ENCODE results near the gene ZBTB26. TPM values are rescaled to one million over a fixed set of nuclear protein-coding genes. Genes with fewer than 3 reads are reported as not detected.

Gene ZBTB26
- polyA plus RNA-seq, 2 of the 4 experiments (the other 2 are of a cell fraction), result 3.6 to 9.0 TPM

- no peak for ATAC-seq
- Histone ChIP-seq H3K27ac (no peak overlapping the region), H3K4me2 (no peak overlapping the region), H3K9me3 (no peaks in the 10 kb centered on the region), H3K4me1 (peaks cover 32% of the 10 kb centered on the region), H3K4me3 (no peak overlapping the region)
- 83% methylated on average over 3 of the region's 3 CpGs for WGBS (ENCODE audit: missing lambda C conversion rate)
- no peak for FAIRE-seq
- POLR2A ChIA-PET, result no interaction called here
- DNase-seq (ENCODE audit: low read depth in 1 of 2, low spot score in 1 of 2), result no peak
- CTCF ChIA-PET, result no interaction called here
- TF ChIP-seq MAFK (IDR thresholded peaks at IDR 0.05; ENCODE audit: partially characterized antibody) (peak; percentile 32), FOXS1 (CRISPR knock-in tag; IDR thresholded peaks at IDR 0.05) (no peak)
These were observed 19.0 kb upstream of the ZBTB26 start for GRCh38 chr9:122950263-122950662.

DNA sequence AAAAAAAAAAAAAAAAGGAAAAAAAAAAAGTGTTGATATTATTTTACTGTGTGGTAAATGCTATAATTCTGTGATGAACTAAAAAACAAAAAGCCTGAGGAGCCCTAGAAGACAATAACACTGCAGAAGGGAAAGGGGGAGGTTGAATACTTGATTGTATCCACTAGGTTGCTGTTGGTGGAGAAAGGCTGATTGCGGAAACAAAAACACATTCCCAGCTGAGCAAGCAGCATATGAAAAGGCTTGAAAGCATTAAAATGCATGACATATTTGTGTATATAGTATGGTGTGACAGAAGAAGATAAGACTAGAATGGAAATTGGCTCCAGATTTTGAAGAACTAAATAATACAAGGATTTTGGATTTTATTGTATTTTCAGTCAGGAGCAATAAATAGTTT is 18.4 kb upstream of the ZBTB26 start:
- Histone ChIP-seq H3K27ac (no peak overlapping the region), H3K4me1 (peaks cover 29% of the 10 kb centered on the region), H3K4me2 (no peak overlapping the region), H3K4me3 (no peak overlapping the region), H3K9me3 (no peaks in the 10 kb centered on the region)
- CTCF ChIA-PET, result interaction anchor here (0.8 kb wide), 1 partner anchor 41 kb away, joined by 4 read pairs; no protein-coding TSS in a partner anchor
- WGBS (ENCODE audit: missing lambda C conversion rate), result 92% methylated on average over 1 of the region's 1 CpG
- no peak for FAIRE-seq
- no peak for ATAC-seq
- TF ChIP-seq FOSB (CRISPR knock-in tag; IDR thresholded peaks at IDR 0.05) (no peak), MYC (IDR thresholded peaks at IDR 0.05; ENCODE audit: borderline replicate concordance, low read length) (no peak), HDAC2 (IDR thresholded peaks at IDR 0.05) (no peak), ESRRA (IDR thresholded peaks at IDR 0.05; ENCODE audit: borderline replicate concordance, low read length) (no peak), RNF2 (IDR thresholded peaks at IDR 0.05; ENCODE audit: borderline replicate concordance, low read depth) (no peak), KDM1A (IDR thresholded peaks at IDR 0.05; ENCODE audit: low read depth) (no peak), ZFP36 (IDR thresholded peaks at IDR 0.05; ENCODE audit: borderline replicate concordance, partially characterized antibody) (no peak), CHD4 (IDR thresholded peaks at IDR 0.05; ENCODE audit: borderline replicate concordance) (no peak), NPAS2 (CRISPR knock-in tag; IDR thresholded peaks at IDR 0.05; ENCODE audit: borderline replicate concordance) (no peak), HOXB13 (CRISPR knock-in tag; IDR thresholded peaks at IDR 0.05; ENCODE audit: low read depth) (no peak)
- DNase-seq (ENCODE audit: low read depth in 1 of 2, low spot score in 1 of 2), result no peak
- POLR2A ChIA-PET, result interaction anchor here (0.7 kb wide), 1 partner anchor 36 kb away, joined by 6 read pairs; the partner anchor contains the start of gene ZBTB6

- TF ChIP-seq PHF8 (IDR thresholded peaks at IDR 0.05; ENCODE audit: borderline replicate concordance, low read depth) (no peak), HOXB5 (CRISPR knock-in tag; IDR thresholded peaks at IDR 0.05) (no peak), FOSL2 (IDR thresholded peaks at IDR 0.05) (no peak), FOSL2 (CRISPR knock-in tag; IDR thresholded peaks at IDR 0.05) (no peak), EHF (CRISPR knock-in tag; IDR thresholded peaks at IDR 0.05) (no peak)
- TF ChIP-seq, protein P1, sequence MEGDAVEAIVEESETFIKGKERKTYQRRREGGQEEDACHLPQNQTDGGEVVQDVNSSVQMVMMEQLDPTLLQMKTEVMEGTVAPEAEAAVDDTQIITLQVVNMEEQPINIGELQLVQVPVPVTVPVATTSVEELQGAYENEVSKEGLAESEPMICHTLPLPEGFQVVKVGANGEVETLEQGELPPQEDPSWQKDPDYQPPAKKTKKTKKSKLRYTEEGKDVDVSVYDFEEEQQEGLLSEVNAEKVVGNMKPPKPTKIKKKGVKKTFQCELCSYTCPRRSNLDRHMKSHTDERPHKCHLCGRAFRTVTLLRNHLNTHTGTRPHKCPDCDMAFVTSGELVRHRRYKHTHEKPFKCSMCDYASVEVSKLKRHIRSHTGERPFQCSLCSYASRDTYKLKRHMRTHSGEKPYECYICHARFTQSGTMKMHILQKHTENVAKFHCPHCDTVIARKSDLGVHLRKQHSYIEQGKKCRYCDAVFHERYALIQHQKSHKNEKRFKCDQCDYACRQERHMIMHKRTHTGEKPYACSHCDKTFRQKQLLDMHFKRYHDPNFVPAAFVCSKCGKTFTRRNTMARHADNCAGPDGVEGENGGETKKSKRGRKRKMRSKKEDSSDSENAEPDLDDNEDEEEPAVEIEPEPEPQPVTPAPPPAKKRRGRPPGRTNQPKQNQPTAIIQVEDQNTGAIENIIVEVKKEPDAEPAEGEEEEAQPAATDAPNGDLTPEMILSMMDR (IDR thresholded peaks at IDR 0.05), result no peak
- H3K27ac ChIP-seq, result no peak overlapping the region
- CTCF ChIA-PET, result interaction anchor here (1.1 kb wide), 1 partner anchor 19 kb away, joined by 3 read pairs; no protein-coding TSS in a partner anchor
- WGBS (ENCODE audit: missing lambda C conversion rate), result 88% methylated on average over 3 of the region's 3 CpGs
- no peak overlapping the region for H3K4me3 ChIP-seq
- no peaks in the 10 kb centered on the region for H3K9me3 ChIP-seq
- ATAC-seq (no peak), DNase-seq (ENCODE audit: low read depth in 1 of 2, low spot score in 1 of 2) (no peak), FAIRE-seq (no peak)
- POLR2A ChIA-PET, result no interaction called here
- peaks cover 16% of the 10 kb centered on the region; the same call in 1 of the 3 replicates for H3K4me1 ChIP-seq
- H3K4me2 ChIP-seq, result no peak overlapping the region
These were observed 17.0 kb upstream of the ZBTB26 start for GRCh38 chr9:122948313-122948712.

DNA sequence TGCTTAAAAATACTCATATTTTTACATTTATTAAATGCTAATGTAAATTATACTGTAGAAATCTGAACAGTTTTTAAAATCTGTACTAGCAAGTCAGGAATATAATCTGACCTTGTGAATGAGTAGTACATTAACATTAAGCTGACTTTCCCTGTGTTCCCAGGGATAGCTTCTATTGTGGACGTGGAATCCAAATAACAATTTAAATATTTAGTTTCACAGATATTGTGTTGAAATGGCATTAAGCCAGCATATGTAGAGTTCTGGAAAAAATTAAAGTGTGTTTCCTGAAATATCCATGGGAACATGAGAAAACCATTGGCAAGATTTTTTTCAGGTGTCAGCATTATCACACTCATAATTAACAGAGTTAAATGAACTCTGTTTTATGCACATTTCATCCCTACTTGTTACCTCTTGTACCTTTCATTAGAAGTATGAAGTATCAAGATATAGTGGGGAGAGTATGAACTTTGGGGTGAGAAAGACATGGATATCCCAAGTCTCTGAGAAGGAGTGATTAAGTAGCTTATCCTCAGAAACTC is 15.2 kb upstream of the ZBTB26 start:
- H3K9me3 ChIP-seq, result no peaks in the 10 kb centered on the region
- no peak overlapping the region for H3K27ac ChIP-seq
- peaks cover 27% of the 10 kb centered on the region; the same call in 2 of the 3 replicates for H3K4me1 ChIP-seq
- no peak overlapping the region for H3K4me3 ChIP-seq
- ATAC-seq (no peak), FAIRE-seq (no peak), DNase-seq (ENCODE audit: low read depth in 1 of 2, low spot score in 1 of 2) (no peak)
- 86% methylated on average over 1 of the region's 1 CpG for WGBS (ENCODE audit: missing lambda C conversion rate)
- CTCF ChIA-PET, result interaction anchor here (0.5 kb wide), 1 partner anchor 20 kb away, joined by 3 read pairs; no protein-coding TSS in a partner anchor
- TF ChIP-seq REST (IDR thresholded peaks at IDR 0.05) (no peak), MAFK (IDR thresholded peaks at IDR 0.05; ENCODE audit: partially characterized antibody) (peak; percentile 74)
- no peak overlapping the region for H3K4me2 ChIP-seq
- POLR2A ChIA-PET, result no interaction called here

All from A549 (cell line).